Measurements from ENCODE around the gene TLCD3B.
A peak's percentile ranks its signal among the peaks of the same experiment; 100 is the strongest.

TLCD3B gene

GRCh38 chr16:30003670-30004423, 27.2 kb downstream of the TLCD3B start:
- no peak for DNase-seq

- no peak for DNase-seq
Observed at GRCh38 chr16:30002614-30003346, 28.3 kb downstream of the TLCD3B start.

DNA sequence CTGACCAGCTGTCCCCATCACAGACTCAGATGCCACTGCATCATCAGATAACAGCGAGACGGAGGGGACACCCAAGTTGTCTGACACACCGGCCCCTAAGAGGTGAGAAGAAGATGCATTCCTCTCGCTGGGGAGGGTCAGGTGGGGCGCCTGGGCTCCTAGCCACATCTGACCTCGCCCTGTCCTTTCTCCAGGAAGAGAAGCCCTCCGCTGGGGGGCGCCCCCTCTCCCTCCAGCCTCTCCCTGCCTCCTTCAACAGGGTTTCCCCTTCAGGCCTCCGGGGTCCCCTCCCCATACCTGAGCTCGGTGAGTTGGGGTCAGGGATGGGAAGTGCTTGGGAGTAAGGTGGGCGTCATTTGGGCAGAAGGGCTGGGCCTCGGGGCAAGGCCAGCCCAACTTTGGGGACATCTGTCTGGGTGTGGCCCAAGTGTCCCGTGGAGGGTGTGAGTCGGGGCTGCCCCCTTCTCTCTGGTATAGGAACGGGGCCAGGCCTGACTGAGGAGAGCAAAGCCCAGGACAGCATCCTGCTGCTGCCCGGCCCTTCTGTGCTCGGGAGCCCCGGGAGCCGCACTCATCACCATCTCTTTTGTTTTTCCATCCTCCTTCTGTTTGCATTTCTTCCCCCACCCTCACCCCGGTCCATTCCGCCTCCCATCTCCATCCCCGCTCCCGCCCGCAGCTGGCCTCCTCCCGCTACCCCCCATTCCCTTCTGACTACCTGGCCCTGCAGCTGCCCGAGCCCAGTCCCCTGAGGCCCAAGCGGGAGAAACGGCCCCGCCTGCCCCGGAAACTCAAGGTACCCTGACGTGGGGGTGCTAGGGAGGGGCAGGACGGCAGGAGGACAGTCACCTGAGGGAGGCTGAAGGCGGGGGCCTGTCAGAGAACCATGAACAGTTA, 30.1 kb downstream of the TLCD3B start:
- DNase-seq = no peak

DNA sequence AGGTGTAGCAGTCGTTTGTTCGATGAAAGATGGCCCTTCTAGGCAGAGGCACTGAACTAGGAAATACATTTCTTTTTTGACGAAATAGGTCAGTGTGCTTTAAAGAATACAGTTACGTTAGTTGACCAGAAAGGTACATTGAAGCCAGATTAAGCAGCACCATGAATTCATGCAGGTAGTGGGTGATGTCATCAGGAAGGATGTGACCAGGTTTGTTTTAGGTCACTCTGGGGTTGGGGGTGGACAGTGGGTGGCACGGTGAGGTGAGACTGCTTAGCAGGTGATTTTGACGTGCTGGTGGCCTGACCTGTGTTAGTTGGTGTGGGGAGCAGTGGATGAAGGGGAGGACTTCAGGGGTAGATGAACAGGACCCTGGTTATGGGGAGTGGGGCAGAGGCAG, 31.5 kb downstream of the TLCD3B start:
- no peak for DNase-seq

GRCh38 chr16:29996766-29997250, 34.3 kb downstream of the TLCD3B start:
- DNase-seq = no peak

DNA sequence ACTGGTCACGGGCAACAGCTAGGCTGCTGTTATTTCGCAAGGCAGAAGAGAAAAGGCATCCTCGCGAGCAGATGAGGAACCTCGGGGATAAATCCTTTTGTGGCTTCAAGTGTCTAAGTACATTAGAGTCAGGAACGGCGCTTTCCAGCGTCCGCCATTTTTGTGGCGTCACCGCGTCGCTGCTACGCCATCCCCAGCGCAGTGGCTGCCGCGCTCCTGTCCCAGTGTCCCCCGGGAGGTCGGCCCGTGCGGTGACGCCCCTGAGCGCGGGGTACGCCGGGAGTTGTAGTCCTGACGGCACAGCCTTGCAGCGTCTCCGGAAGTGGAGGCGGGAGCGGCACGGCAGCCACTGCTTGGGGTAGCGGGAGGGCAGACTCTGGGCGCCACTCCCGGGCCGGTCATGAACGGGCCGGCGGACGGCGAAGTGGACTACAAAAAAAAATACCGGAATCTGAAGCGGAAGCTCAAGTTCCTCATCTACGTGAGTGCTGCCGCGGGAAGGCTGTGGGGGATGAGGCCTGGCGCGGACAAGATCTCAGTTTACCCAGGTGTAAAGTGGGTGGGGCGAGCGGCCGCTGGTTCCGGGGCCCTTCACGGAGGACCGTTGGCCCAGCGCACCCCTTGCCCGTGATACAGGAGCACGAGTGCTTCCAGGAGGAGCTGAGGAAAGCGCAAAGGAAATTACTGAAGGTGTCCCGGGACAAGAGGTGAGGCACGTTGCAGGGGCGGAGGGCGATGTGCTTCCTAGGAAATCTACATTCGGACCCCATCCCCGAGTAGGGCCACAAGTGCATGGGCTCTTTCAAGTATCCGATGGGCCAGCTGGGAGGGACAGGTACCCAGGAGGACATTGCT, 34.9 kb downstream of the TLCD3B start, which contains the start of gene INO80E:
TSS of gene INO80E (plus strand) at position 331 of the 855 bp plus-strand sequence. CDS start at position 401, 70 bp downstream.
- peak; percentile 98 for DNase-seq

GRCh38 chr16:29995324-29995910, 35.7 kb downstream of the TLCD3B start, which contains the start of gene HIRIP3:
HIRIP3 (minus strand) TSS chr16:29995617; CDS start chr16:29995605, 12 bp downstream.
- peak; percentile 88 for DNase-seq

GRCh38 chr16:29994600-29995323, 36.3 kb downstream of the TLCD3B start:
- DNase-seq = no peak

GRCh38 chr16:29993903-29994599, 37.0 kb downstream of the TLCD3B start:
- no peak for DNase-seq

GRCh38 chr16:29993191-29993902, 37.7 kb downstream of the TLCD3B start:
- no peak for DNase-seq

DNA sequence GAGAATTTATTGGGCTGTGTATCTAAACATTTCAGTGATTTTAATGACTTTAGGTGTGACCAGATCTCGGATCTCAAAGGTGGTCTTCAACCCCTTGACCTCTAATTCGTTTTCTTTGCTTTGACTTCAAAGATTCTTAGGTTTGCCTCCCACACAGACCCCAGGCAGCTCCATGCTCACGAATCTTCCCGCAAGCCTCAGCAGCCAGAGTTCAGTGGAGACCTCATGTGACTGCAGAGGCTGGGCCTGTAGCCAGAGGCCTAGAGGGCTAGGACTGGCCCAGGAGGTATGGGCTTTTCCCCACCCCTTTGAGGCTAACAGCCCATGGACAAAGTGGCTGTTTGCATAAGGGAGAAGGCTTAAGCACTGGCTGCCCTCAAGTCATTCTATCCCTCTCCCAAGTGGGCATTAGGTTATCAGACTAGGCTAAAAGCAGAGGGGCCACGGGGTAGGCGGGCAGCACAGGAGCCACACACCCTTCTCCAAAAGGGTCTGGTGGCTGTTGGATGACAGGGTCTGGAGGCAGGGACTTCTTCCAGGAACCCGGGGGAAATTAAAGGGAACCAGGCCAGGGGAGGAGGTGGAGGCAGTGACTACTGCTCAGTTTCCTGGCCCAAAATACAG, 38.6 kb downstream of the TLCD3B start:
- DNase-seq = no peak

GRCh38 chr16:29991571-29991904, 39.5 kb downstream of the TLCD3B start:
- no peak for DNase-seq

DNA sequence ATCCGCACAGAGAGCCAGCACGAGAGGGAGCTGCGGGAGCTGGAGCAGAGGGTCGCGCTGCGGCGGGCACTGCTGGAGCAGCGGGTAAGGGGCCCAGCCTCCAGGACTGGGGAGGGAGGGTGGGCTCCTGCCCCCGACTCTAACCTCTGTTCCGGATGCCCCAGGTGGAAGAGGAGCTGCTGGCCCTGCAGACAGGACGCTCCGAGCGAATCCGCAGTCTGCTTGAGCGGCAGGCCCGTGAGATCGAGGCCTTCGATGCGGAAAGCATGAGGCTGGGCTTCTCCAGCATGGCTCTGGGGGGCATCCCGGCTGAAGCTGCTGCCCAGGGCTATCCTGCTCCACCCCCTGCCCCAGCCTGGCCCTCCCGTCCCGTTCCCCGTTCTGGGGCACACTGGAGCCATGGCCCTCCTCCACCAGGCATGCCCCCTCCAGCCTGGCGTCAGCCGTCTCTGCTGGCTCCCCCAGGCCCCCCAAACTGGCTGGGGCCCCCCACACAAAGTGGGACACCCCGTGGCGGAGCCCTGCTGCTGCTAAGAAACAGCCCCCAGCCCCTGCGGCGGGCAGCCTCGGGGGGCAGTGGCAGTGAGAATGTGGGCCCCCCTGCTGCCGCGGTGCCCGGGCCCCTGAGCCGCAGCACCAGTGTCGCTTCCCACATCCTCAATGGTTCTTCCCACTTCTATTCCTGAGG, 40.0 kb downstream of the TLCD3B start:
- DNase-seq = no peak

DNA sequence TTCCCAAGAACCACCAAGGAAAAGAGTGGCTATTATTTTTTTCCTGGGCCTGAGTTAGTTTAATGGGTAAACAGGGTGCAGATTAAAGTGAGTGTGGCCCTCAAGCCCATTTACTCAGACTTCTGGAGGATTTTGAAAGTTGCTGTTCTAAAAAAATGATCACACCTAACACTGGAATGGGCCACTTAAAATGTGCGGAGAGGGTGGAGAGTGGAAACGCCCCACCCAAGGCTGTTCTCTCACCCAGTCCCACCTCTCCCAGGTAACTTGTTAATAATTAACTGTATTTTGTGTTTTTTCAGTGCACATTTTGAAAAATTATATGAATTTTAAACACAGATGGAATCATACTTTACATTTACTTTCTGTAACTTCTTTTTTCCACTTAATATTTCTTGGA, 41.0 kb downstream of the TLCD3B start:
- no peak for DNase-seq

GRCh38 chr16:29989111-29989858, 41.8 kb downstream of the TLCD3B start:
- DNase-seq = no peak

GRCh38 chr16:29988346-29989075, 42.6 kb downstream of the TLCD3B start:
- no peak for DNase-seq
